Sigmoid colon (tissue), 4 donors: ENCODE results near the gene MYRF.

Experiments
- EP300 ChIP-seq, 4 donors: sonication (generic); formaldehyde crosslinking; IDR thresholded peaks; one replicate each; pipeline ENCODE4 v1.6.1; 2017; ENCODE audit warnings: antibody characterized with exemption in 4 of 4
- TF ChIP-seq, protein P1 (sequence below), 4 experiments: fragments of 450-650 bp in 3 of 4; fragments of 200-600 bp in 1 of 4; IDR thresholded peaks; one replicate each; pipeline ENCODE4 v1.5.1; 2016 to 2019; ENCODE audit warnings: antibody characterized with exemption in 4 of 4, mild to moderate bottlenecking in 3 of 4, moderate library complexity in 2 of 4

DNA sequence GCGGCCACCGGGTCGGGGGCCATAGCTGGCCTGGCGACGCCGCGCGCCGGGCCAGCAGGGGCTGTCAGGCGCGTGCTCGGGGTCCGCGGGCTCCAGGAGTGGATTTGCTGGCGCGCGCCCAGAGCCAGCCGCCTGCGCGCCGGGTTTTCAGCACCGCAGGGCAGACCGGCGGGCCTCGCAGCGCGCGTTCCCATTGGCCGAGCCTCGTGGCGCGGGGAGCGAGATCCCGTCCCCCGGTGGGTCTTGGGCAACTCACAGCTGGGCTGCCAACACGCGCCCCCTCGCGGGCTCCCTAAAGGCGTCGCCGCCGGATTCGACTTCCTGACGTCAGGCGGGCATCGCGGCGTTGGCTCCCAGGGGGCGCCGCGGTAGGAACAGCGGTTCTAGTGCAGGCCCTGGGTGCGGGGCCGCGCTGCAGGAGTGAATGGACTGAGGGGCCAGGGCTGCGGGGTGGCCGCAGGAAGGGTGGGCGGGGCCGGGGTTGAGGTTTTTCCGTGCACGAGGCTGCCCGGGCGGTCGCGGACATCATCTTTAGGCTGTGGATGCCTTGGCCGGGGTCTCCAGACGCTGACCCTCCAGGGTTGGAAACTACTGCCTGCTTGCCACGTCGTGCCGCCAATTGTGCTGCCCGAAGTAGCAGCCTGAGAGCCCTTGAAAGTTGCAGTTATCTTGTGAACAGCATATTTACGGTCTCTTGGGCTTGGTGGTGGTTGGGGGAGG, 64.5 kb downstream of the MYRF start, which contains the start of gene FADS1:
- TF ChIP-seq, protein P1, sequence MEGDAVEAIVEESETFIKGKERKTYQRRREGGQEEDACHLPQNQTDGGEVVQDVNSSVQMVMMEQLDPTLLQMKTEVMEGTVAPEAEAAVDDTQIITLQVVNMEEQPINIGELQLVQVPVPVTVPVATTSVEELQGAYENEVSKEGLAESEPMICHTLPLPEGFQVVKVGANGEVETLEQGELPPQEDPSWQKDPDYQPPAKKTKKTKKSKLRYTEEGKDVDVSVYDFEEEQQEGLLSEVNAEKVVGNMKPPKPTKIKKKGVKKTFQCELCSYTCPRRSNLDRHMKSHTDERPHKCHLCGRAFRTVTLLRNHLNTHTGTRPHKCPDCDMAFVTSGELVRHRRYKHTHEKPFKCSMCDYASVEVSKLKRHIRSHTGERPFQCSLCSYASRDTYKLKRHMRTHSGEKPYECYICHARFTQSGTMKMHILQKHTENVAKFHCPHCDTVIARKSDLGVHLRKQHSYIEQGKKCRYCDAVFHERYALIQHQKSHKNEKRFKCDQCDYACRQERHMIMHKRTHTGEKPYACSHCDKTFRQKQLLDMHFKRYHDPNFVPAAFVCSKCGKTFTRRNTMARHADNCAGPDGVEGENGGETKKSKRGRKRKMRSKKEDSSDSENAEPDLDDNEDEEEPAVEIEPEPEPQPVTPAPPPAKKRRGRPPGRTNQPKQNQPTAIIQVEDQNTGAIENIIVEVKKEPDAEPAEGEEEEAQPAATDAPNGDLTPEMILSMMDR (IDR thresholded peaks at IDR 0.05): peak in 2 of 4 experiments; percentile 32 to 48
- peak in 2 of 4 donors; percentile 25 to 29 for TF ChIP-seq EP300 (IDR thresholded peaks at IDR 0.05)
